ENCODE results near the gene GRK4.
A peak's percentile ranks its signal among the peaks of the same experiment; 100 is the strongest.
"Not testable (repeated sequence)": the region's sequence is repeated elsewhere in the genome, so short reads cannot be mapped to it uniquely, and the experiment has no call there.

The GRK4 gene

GRCh38 chr4:3043282-3044020, 80.1 kb downstream of the GRK4 start:
- no peak for DNase-seq

DNA sequence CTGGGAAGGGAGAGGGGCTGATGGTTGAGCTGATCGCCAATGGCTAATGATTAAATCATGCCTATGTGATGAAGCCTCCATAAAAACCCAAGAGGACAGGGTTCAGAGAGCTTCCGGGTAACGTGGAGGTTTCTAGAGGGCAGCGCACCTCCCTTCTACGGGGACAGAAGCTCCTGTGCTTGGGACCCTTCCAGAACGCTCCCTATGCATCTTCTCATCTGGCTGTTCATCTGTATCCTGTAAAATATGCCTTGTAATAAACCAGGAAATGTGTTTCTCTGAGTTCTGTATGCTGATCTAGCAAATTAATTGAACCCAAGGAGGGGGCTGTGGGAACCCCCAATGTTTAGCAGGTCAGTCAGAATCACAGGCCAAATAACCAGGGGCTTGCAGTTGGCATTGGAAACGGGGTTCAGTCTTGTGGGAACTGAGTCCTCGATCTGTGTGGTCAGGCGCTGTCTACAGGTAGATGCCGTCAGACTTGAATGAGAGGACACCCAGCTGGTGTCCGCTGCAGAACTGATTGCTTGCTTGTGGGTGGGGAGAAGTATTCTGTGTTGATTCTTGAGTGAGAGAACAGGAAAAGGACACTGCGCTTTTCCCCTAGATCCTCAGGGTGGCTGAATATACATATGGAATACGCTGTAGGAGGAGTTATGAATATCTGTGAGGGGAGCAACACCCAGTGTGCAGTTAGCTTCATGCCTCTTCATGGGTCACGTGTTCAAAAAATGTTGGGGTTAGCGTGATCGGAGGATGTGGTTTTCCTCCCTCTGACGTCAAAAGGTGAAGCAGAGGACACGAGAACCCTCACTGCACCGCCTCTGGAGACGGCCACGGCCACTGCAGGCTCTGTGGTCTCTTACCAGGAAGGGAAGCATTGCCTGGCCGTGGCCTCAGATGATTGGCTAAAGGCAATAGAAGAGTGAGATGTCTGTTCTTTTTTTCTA, 81.8 kb downstream of the GRK4 start:
- DNase-seq: peak; percentile 26

GRCh38 chr4:3046162-3046561, 82.8 kb downstream of the GRK4 start:
- DNase-seq: no peak

DNA sequence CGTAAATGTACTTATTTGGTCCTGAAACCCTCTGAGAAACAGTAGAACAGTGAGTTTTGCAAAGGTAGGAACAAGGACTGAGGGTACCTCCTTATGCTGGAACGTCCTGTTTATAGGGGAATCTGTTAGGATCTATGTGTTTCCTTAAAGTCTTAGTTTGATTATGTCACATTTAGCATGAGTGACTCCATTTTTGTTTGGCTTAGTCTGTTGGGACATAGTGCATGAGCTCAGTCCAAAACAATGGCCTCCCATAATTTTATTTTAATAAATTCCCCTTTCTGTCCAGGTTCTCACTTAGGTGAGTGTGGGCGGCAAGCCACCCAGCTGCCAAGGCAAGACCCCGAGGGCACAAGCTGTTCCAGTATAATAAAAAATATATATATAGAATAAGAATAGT, 83.3 kb downstream of the GRK4 start:
- no peak for DNase-seq

GRCh38 chr4:3047464-3048286, 84.3 kb downstream of the GRK4 start:
- DNase-seq: peak; percentile 52

DNA sequence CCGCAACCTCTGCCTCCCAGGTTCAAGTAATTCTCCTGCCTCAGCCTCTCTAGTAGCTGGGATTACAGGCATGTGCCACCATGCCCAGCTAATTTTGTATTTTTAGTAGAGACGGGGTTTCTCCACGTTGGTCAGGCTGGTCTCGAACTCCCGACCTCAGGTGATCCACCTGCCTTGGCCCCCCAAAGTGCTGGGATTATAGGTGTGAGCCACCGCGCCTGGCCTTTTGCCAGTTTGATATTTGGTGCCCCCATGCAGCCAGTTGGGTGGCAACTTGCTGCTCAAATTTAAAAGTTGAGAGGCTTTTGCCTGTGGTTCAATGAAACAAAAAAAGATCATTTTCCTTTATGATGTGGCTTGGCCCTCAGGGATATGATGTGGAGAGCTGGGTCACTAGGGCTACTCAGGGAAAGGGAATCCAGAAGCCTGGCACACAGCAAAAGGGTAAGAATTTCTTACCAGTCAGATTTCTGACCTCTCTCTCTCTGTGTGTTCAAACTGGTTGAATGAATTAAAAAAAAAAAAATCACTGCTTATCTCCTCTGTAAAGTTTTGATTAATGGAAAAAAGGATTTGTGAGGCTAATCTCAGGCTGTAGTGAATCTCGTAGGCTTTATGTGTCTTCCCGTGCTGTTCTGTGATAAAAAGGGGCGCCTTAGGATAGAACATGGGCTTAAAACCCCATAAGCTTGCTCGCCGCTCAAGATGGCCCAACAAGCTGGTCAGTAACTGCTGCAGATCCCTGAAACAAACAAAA, 87.9 kb downstream of the GRK4 start:
- not testable (repeated sequence) for DNase-seq

DNA sequence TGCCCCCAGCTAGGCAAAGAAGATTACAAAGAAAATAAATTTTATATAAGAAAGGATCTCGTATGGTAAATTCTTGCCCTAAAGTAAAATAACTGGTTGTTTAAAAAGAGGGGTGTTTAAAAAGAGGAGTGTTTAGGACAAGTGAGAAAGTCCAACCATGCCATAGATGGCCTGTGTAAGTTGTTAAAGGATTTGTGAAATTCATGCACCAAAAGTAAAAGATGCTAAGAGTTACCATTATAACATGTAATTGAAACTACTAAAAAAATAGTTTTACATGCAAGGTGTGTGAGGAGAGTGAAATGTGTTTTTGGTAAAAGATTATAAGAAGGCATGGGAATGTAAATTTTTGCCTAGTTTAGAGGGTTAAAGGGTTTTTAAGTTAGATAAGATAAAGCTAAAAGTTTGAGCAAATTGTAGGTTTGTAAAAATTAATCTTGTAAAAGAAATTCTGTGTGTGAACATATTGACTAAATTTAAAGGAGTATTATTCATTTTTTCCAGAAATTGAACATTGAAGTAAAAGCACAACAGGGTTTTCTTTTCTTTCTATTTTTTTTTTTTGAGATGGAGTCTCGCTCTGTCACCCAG, 90.9 kb downstream of the GRK4 start:
- no peak for DNase-seq

DNA sequence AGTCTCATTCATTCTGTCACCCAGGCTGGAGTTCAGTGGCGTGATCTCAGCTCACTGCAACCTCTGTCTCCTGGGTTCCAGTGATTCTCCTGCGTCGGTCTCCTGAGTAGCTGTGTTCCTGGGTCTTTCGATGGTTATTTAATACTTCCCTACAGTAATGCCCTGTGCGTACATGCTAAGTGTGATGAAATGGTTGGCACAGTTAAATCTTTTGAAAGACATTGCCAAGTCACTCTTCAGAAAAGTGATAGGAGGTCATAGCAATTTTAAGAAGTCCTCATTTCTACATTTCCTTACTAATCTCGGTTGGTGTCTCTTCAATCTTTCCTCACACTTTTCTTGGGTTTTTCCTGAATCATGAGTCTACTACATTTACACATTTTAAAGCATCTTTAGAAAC, 96.6 kb downstream of the GRK4 start:
- no peak for DNase-seq

GRCh38 chr4:3060946-3061345, 97.6 kb downstream of the GRK4 start:
- no peak for DNase-seq

GRCh38 chr4:3062471-3062870, 99.1 kb downstream of the GRK4 start:
- DNase-seq: no peak

GRCh38 chr4:3065551-3065950, 102.2 kb downstream of the GRK4 start:
- no peak for DNase-seq

- DNase-seq: no peak
Observed at GRCh38 chr4:3066836-3067400, 103.5 kb downstream of the GRK4 start.

DNA sequence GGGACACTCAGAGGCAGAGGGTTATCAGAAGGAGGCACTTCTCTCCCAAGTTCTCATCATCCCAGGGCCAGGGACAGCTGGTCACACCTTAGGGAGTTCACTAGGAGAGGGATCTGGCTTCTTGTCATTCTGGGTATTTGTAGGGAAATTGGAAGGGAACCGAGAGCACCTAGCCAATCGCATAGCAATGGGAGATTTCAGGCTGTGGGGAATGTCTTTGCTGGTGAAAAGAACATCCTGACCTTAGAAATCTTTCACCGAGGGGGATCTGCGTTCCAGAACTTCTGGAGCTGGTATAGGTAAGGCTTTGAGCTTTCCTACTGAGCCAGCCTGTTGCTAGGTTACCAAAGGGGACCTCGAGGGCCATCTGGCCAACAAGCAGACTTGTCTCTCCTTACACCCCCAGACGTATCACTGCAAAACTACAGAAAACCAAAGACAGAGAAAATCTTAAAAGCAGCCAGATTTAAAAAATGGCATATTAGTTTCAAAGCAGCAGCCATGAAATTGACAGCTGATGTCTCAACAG, 104.2 kb downstream of the GRK4 start:
- DNase-seq: no peak

DNA sequence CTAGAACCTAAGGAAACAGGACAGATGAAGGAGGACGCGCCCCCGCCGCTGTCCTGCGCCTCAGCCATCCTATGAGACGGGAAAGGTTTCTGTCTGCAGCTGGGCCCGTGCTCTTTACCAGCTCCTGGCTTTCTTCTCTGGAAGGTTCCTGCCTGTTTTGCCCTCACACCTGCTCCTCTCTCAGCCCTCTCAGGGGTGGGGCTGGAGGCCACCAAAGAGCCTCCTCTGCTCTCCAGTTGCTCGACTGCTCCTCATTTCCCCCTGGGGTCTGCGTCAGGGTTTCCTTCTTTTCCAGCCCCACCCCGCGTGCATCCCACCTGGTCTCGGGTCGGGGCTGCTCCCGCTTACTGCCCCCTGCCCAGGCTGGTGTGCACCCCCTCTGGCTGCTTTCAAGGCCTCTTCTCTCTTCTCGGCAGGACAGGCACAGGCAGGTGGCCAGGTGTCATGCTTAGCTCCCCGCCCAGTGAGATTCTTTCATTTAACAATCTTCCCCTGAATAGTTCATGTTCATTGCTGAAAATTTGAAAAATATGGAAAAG, 106.4 kb downstream of the GRK4 start:
- no peak for DNase-seq

DNA sequence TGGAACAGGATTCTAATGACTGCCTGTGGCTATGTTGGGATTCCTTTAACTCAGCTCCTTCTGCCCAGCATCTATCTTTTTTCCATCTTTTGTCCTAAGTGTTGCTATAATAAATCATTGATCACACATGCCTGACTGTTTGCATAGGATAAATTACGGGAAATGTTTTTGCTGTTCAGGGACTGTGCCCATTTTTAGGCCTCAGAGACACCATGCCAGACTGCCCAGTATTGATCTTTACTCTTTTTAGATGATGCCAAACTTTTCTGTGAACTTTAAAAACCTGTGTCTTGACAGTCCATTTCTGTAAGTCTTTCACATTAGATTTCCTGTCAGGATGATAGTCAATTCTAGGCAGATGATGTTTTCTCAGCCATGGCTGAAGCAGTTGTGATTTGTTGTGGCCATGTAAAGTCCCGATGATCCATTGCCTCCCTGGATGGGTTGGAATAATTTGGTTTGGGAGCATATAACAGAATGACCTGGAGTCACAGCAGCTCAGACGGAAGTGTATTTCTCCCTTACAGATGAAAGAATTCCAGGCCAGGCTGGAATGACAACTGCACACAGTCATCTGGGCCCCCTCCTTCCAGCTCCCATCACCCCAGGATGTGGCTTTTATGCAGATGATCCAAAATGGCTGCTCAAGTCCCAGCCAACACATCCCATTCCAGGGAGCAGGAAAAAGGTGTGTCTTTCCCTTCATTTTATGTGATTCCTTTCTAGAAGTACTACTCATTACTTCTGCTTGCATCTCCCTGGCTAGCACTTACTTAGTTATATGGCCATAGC, 107.5 kb downstream of the GRK4 start:
- no peak for DNase-seq

- no peak for DNase-seq
Observed at GRCh38 chr4:3071811-3072210, 108.4 kb downstream of the GRK4 start.

DNA sequence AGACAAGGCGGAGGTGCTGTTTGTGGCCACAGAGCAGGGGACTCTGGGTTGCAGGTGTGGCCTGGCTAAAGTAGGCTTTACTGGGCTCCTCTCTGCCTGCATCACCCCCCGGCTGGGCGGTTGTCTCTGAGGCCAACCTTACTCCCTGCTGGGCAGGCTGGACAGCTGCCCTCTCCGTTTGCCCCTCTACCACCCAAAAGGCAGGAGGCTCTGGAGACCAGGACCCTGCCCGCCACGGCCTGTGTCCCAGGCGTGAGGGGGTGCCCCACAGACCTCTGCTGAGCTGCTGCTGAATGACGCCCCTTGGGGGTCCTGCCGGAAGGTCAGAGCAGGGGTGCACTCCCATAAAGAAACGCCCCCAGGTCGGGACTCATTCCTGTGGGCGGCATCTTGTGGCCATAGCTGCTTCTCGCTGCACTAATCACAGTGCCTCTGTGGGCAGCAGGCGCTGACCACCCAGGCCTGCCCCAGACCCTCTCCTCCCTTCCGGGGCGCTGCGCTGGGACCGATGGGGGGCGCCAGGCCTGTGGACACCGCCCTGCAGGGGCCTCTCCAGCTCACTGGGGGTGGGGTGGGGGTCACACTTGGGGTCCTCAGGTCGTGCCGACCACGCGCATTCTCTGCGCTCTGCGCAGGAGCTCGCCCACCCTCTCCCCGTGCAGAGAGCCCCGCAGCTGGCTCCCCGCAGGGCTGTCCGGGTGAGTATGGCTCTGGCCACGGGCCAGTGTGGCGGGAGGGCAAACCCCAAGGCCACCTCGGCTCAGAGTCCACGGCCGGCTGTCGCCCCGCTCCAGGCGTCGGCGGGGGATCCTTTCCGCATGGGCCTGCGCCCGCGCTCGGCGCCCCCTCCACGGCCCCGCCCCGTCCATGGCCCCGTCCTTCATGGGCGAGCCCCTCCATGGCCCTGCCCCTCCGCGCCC, 110.0 kb downstream of the GRK4 start:
- DNase-seq: no peak

DNA sequence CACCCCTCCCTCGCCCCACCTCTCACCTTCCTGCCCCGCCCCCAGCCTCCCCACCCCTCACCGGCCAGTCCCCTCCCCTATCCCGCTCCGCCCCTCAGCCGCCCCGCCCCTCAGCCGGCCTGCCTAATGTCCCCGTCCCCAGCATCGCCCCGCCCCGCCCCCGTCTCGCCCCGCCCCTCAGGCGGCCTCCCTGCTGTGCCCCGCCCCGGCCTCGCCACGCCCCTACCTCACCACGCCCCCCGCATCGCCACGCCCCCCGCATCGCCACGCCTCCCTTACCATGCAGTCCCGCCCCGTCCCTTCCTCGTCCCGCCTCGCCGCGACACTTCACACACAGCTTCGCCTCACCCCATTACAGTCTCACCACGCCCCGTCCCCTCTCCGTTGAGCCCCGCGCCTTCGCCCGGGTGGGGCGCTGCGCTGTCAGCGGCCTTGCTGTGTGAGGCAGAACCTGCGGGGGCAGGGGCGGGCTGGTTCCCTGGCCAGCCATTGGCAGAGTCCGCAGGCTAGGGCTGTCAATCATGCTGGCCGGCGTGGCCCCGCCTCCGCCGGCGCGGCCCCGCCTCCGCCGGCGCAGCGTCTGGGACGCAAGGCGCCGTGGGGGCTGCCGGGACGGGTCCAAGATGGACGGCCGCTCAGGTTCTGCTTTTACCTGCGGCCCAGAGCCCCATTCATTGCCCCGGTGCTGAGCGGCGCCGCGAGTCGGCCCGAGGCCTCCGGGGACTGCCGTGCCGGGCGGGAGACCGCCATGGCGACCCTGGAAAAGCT, 110.9 kb downstream of the GRK4 start, which contains the start of the genes HTT and HTT-AS:
Gene HTT, plus strand, starts transcription at position 604 of the 768 bp plus-strand sequence. Its CDS starts 145 bp downstream, at position 749.
Gene HTT-AS, minus strand, starts transcription at position 461 of the 768 bp plus-strand sequence.
- DNase-seq: peak; percentile 99
